NCI-H146 (cell line): ENCODE measurements around the gene HNRNPM.

Experiments used
- DNase-seq: peaks from one replicate; lab custom pipeline; 2025; lab: John Stamatoyannopoulos, UW

Gene HNRNPM

GRCh38 chr19:8459520-8460270 lies 14.9 kb downstream of the HNRNPM start:
- no peak for DNase-seq

DNA sequence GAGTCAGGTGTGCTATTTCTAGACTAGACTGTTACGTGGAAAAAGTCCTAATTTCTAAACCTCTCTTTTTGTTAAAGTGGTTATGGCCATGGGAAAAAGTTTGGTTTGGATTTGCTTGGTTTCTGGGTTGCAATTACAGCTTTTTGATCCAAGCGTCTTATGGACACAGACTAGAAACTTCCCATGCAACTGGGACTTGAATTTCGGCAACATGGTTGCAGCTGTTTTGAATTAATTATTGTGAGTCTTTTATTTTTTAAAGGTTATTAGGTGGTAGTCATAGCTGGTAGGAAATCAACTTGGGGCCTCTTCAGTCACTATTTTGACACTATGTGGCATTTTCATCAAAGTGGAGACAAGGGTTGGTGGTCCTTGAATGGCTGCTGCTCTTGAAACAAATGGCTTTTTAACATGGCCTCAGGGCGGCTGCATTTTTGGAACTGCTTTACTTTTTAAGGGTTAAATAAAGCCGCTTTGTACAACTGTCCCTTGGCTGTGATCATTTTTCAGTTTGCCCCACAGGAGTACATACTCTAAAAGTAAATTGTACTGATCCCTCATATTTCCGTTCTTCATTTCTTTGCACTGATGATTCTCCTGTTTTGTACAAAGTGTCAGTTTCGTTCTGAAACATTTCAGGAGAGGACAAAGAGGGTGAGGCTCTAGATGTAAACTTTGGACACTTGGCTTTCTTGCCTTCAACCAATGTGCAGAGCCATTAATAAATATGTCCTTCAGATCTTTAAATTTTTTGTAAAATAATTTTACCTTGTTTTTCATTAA lies 15.9 kb downstream of the HNRNPM start:
- no peak for DNase-seq

- DNase-seq: no peak
These were observed 16.6 kb downstream of the HNRNPM start for GRCh38 chr19:8461376-8461775.

DNA sequence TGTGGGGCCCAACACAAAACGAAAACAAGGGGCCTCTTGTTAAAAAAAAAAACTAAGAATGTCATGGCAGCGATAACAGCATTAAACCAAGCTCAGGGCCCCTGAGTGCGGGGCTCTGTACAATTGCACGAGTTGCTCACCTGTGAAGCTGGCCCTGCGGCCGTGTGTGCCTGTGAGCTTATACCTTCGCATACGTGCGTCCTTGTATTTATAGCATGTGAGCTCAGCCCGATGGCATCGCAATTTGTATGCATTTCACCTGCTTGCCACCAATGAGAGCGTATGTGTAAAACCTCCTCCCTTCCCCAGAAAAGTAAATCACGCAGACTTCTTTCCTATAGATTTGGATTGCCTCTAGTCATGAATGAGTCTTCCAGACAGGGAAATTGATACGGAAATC lies 17.1 kb downstream of the HNRNPM start:
- no peak for DNase-seq

- no peak for DNase-seq
These were observed 17.8 kb downstream of the HNRNPM start for GRCh38 chr19:8462571-8462970.

- no peak for DNase-seq
These were observed 18.6 kb downstream of the HNRNPM start for GRCh38 chr19:8463365-8463764.

- DNase-seq: no peak
These were observed 21.2 kb downstream of the HNRNPM start for GRCh38 chr19:8466018-8466417.

DNA sequence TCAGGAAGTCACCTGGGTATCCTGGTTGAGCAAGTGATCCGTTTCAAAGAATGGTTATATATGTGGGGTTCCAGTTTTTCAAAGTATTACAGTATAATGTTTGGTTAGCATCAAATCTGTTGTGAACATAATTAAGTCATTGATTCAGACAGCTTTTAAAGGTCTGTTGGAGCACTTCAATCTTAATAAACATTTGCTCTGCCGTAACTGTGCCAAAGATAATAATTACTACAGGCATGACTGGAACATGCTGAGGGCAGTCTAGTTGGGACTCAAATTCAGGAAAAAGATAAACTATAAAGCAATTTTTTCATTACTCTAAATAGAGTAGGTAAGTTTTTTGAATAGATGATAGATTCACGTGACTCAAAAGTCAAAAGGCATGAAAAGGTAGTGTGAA lies 23.3 kb downstream of the HNRNPM start:
- no peak for DNase-seq

DNA sequence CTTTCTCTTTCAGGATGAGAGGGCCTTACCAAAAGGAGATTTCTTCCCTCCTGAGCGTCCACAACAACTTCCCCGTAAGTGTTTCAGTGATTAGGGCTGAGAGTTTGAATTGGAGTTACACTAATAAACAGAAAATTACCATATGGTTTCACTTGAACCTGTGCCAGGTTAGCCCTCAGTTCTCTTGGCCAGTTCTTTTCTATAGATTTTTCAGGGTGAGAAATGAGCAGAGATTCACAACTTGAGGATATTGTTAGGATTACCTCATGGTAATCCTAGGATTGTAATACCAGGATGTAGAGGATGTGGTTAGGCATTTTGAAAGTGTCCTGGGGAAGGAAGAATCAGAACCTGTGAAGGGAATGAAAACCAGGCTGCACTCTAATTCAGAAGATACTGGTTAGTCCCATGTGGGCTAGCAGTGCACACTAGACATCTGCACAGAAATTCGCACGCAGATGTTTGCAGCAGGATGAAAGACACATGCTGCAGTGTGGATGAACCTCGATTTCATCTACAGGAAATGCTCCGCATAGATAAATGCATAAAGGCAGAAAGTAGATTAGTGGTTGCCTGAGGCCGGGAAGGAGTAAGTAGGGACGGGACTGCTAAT lies 24.1 kb downstream of the HNRNPM start:
- DNase-seq: no peak

- no peak for DNase-seq
These were observed 25.0 kb downstream of the HNRNPM start for GRCh38 chr19:8469613-8470368.

DNA sequence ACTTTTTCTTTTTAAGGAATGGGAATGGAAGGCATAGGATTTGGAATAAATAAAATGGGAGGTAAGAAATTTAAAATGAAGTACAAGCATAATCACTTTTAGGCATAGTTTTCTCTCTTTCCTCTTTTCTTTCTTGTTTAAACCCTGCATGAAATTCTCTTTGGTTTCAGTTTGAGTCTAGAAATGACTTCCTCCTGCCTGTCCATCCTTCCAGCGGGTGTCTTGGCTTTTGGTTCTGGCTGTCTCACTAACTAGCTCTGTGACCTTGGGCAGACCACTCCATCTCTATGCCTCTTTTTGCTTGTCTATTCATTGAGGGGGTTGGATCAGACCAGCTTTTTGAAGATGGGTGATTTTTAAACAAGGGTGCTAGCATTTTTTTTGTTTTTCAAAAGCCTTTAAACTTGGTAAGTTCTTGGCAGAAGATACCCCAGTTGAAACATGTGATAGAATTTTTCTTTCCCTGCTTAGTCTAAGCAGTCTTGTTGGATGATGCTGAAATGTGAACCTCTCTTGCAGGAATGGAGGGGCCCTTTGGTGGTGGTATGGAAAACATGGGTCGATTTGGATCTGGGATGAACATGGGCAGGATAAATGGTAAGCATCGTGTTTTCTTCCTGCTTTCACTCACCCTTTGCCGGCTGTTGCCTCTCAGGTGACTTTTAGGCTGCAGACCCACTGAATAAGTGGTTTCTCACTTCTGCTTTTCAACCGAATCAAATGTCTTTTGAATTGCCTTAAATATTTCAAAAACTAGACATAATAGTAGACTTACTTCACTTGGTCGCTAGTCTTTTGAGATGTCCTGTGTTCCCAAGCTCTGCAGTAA lies 29.1 kb downstream of the HNRNPM start:
- no peak for DNase-seq

DNA sequence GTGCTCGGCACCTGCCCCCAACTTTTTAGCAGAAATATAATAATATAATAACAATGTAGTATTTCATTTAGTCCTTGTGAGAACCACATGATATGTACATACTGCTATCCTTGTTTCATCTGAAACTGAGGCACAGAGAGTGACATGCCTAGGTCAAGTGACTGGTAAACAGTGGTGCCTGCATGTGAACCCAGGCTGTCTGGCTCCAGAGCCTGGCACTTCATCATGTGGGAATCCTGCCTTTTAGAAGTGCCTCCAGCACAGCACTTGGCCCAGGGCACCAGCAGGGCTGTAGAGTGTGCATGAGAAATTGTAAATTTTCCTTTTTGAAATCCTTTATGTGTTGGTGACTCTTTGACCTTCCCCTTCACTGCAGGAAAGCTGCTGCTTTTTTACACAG lies 30.2 kb downstream of the HNRNPM start:
- DNase-seq: no peak

GRCh38 chr19:8476524-8476923 lies 31.7 kb downstream of the HNRNPM start:
- DNase-seq: no peak

DNA sequence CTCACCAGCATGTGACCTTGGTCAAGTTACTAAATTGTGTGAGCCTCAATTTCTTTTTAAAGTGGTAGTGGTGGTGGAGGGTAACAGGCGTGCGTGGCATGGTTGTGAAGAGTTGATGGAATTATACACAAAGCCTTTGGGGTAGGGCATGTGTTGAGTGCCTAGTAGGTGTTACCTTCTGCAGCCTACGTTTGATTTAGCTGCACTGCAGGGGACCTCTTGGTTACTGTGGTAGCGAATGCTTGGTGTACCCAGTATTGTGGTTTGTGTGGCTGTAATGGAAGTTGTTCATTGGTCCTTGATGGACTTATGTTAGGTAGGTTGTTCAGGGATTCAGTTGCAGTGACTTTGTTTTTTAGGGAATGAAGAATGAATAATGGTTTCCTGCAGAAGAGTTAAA lies 33.1 kb downstream of the HNRNPM start:
- DNase-seq: no peak

DNA sequence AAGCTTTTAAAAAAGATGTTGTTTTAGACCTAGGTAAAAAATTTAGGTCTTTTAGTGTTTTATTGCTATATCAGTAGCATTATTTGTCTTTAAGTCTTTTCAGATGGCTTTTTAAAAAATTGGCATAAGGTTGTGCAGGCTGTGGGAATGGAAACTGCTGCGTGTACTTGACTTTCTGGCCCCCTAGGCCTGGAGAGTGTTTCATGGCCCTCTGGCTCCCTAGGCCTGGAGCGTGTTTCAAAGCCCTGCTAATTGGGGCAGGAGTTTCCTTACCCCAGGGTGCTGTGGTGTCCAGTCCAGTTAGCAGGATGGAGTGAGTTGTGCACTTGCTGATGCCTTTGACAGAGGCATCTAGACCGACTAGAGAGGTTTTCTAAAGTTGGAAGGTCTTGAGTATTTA lies 33.8 kb downstream of the HNRNPM start:
- DNase-seq: no peak

DNA sequence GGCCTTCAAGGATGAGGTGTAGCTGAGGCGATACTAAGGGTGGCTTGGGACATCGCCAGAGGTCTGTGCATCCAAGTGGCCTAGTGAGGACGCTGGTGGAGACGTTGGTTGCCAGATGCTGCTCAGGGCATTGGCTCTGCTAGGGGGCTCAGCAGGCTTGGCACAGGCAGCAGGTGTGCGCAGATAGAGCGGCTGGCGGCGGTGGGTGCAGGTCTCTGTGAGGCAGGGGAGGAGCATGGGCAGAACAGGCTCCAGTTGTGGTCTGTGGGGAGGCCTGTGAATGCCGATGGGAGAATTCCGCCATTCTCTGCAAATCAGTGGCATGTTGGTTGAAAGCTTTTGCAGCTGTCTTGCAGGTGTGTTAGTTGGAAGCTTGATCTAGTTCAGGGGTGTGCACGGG lies 36.4 kb downstream of the HNRNPM start:
- no peak for DNase-seq

DNA sequence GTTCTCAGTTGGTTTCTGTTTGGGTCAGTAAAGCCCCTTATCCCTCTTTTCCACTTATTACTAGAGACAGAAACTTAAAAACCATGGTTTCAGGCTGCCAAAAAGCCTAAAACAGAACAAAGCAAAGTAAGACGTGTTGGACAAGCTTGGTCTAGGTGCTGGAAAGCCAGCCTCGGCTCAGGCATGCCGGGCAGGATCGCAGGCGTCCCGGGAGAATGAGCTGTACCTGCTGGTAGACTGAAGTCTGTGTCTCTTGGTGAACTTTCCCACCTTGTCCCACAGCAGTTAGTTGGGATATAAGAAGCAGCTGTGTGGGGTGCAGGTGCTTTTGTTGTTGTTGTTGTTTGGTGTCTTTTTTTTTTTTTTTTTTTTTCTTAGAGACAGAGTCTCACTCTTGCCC lies 36.8 kb downstream of the HNRNPM start:
- no peak for DNase-seq

GRCh38 chr19:8482696-8483095 lies 37.9 kb downstream of the HNRNPM start:
- DNase-seq: no peak

DNA sequence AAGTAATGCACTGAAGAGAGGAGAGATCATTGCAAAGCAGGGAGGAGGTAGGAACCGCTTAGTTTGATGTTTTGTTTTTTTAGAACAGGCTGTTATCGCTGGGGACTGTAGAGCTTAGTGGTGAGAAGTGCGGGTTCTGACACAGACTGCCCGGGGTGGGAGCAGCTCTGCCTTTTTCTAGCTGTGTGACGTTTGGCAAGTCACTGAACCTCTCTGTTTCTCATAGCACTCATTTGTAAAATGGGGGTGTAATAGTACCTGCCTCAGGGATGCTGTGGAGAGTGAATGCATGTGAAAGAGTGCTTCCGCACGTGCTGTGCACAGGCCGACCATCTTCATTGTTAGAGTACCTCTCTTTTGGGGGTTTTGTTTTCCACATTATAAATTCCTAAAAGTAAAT lies 38.4 kb downstream of the HNRNPM start:
- no peak for DNase-seq

DNA sequence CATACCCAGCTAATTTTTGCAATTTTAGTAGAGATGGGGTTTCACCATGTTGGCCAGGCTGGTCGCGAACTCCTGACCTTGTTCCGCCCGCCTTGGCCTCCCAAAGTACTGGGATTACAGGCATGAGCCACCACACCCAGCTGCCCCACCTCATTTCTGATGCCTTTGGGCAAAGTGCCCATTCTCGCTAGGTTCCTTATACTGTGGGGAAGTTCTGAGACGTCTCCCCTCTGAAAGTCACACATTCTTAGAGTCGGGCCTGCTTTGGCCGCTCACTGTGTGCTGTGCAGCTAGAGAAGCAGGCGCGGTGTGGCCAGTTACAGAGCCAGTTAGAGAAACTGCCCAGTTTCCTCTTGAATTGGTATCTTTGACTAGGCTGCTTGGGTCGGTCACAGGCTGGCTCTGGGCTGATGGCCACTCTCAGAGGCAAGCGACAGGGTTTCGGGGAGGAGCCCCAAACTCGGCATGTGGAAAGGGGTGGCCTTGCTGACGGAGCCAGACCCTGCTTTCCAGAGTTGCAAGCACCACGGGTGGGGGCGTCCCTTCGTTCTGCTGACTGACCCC lies 39.6 kb downstream of the HNRNPM start:
- no peak for DNase-seq
